Adrenal gland (tissue), 12 donors: ENCODE data around the gene MVB12B. TPM values are rescaled to one million over a fixed set of nuclear protein-coding genes. Genes with fewer than 3 reads are reported as not detected.

Experiments used
- DNase-seq, 7 donors: peaks; one replicate each; pipeline ENCODE4 v3.0.0-alpha.2; 2019 to 2020
- H3K27ac ChIP-seq, 5 donors: fragments of 200-600 bp; sonication (generic) in 4 of 5; 1 replicate in 3 of 5; 2 replicates in 2 of 5; pipeline versions ENCODE4 v1.5.1 to v1.8.0; 2016 to 2020; ENCODE audit warnings: mild to moderate bottlenecking in 1 of 5
- H3K27me3 ChIP-seq: fragments of 200-600 bp; 2 replicates; pipeline ENCODE4 v1.8.0; 2021
- H3K36me3 ChIP-seq, 2 donors: fragments of 200-600 bp; replicated peaks in 1 of 2; 1 replicate in 1 of 2; 2 replicates in 1 of 2; pipeline versions ENCODE4 v1.5.1 to v1.8.0; 2018 to 2022
- H3K4me1 ChIP-seq, 2 donors: fragments of 200-600 bp; replicated peaks in 1 of 2; 1 replicate in 1 of 2; 2 replicates in 1 of 2; pipeline versions ENCODE4 v1.5.1 to v1.8.0; 2018 to 2021
- H3K4me3 ChIP-seq, 4 donors: fragments of 200-600 bp; sonication (generic) in 3 of 4; one replicate each; pipeline ENCODE4 v1.5.1; 2016 to 2018
- H3K9me3 ChIP-seq, 3 donors: fragments of 200-600 bp; sonication (generic) in 1 of 3; replicated peaks in 1 of 3; 1 replicate in 2 of 3; 2 replicates in 1 of 3; pipeline versions ENCODE4 v1.5.1 to v1.8.0; 2016 to 2021
- POLR2A ChIP-seq, 2 donors: fragments of 450-650 bp; IDR thresholded peaks; one replicate each; pipeline ENCODE4 v1.6.1; 2017; ENCODE audit warnings: antibody characterized with exemption in 2 of 2, mild to moderate bottlenecking in 2 of 2, moderate library complexity in 1 of 2
- WGBS, 4 donors: extraction: QIAGEN DNeasy Blood & Tissue Kit in 2 of 4; methylation state at CpG; one replicate each; pipeline versions ENCODE4 v1.1.5 to v1.1.7; 2013 to 2017; 5-methylcytosine and 5-hydroxymethylcytosine counted together
- intact Hi-C, 2 donors: fragments of 100-400 bp; cut with DNase I; formaldehyde crosslinking; loops; one replicate each; pipeline versions ENCODE4 v1.14.1 to v1.15.0; 2022 to 2023
- polyA plus RNA-seq, 3 donors: library from polyadenylated mRNA; stranded (reverse); fragments of 200-250 nt in 2 of 3; fragments of 350-450 nt in 1 of 3; fragmentation: Illumina TruSeq in 1 of 3; extraction: RNeasy Lipid Tissue Mini Kit (QIAGEN cat#74804) in 1 of 3; gene quantifications; one replicate each; pipeline ENCODE4 v1.2.3, GENCODE V29; 2013 to 2014
- total RNA-seq, 9 donors: library from RNA; depleted of rRNA in 4 of 9; stranded (reverse); fragments of >200 nt in 4 of 9; fragments of 120-200 nt in 1 of 9; fragmentation: NEBNext Ultra II Directional in 1 of 9; extraction: Animal tissue kit (Norgen Biotek cat#: 25700) in 1 of 9; gene quantifications; one replicate each; pipeline versions ENCODE4 v1.1.0 to v1.2.4, GENCODE V29; 2013 to 2023
- TF ChIP-seq, protein P1 (sequence below), 6 experiments: fragments of 450-650 bp in 4 of 6; fragments of 200-600 bp in 2 of 6; sonication (generic) in 1 of 6; IDR thresholded peaks; 1 replicate in 5 of 6; 2 replicates in 1 of 6; pipeline versions ENCODE4 v1.5.1 to v1.8.0; 2016 to 2021; ENCODE audit warnings: antibody characterized with exemption in 6 of 6, mild to moderate bottlenecking in 2 of 6, moderate library complexity in 1 of 6
- donor health status: healthy with polysubstance abuse.
- donor health status: Bipolar disorder and iron deficiency.
- donor health status: DM: yes; HTN: yes; CAD: no.
- donor health status: DM: no; HTN: no; CAD: no.
- donor health status: DM: no; HTN: no; CAD: no.
- donor health status: DM: yes; HTN: yes; CAD: no.

Gene MVB12B
- total and polyA plus RNA-seq, 12 donors: 3.7 to 20.5 (median 12.8) TPM

DNA sequence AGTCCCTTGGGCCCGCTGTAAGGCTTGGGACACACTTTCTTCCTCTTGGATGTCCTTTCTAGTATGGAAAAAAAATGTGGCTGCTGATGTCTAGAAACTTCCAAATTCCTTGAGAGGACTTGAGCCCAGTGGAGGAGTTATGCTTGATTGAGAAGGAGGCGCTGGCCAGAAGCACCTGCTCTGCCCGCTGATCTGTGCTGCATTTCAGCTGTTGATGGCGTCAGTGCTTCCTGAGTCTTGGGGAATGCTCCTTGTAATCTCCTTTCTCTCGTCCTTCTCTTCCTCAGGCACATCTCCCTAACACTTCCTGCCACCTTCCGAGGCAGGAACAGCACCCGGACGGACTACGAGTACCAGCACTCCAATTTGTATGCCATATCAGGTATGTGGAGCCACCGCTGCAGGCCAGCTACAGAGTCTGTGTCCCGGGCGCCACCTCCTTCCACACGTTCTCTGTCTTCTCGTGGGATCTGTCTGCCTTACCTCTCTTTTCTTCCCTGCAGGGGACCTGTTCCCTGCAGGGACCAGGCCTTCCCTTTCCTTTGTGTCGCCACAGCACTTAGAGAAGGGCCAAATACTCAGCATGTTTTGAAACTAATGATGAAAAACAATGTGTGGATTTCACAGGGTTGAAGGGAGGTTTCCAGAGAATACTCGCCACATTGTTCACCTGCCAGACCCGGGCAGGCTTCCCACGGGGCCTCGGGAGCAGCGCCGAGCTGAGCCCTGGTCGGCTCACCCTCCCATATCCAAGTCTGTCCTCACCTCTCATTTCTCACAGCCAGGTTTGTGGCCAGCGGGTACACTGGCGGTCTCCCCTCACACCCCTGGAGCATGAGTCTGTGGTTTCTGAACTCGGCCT, 95.2 kb downstream of the MVB12B start:
- intact Hi-C loops: no loop called here
- TF ChIP-seq, protein P1, sequence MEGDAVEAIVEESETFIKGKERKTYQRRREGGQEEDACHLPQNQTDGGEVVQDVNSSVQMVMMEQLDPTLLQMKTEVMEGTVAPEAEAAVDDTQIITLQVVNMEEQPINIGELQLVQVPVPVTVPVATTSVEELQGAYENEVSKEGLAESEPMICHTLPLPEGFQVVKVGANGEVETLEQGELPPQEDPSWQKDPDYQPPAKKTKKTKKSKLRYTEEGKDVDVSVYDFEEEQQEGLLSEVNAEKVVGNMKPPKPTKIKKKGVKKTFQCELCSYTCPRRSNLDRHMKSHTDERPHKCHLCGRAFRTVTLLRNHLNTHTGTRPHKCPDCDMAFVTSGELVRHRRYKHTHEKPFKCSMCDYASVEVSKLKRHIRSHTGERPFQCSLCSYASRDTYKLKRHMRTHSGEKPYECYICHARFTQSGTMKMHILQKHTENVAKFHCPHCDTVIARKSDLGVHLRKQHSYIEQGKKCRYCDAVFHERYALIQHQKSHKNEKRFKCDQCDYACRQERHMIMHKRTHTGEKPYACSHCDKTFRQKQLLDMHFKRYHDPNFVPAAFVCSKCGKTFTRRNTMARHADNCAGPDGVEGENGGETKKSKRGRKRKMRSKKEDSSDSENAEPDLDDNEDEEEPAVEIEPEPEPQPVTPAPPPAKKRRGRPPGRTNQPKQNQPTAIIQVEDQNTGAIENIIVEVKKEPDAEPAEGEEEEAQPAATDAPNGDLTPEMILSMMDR (IDR thresholded peaks at IDR 0.05): no peak
- no peak for TF ChIP-seq POLR2A (IDR thresholded peaks at IDR 0.05)
- no peak overlapping the region for H3K27ac ChIP-seq
- H3K4me1 ChIP-seq: peaks cover 4 to 9% of the 10 kb centered on the region in 2 donors
- peak in 1 of 7 donors; percentile 45 for DNase-seq
- H3K36me3 ChIP-seq: no peaks in the 10 kb centered on the region
- no peak overlapping the region for H3K4me3 ChIP-seq
- 91 to 92% (median 92%) methylated on average over 25 of the region's 25 CpGs for WGBS, 4 donors
- H3K9me3 ChIP-seq: no peaks in the 10 kb centered on the region
- no peaks in the 10 kb centered on the region for H3K27me3 ChIP-seq

DNA sequence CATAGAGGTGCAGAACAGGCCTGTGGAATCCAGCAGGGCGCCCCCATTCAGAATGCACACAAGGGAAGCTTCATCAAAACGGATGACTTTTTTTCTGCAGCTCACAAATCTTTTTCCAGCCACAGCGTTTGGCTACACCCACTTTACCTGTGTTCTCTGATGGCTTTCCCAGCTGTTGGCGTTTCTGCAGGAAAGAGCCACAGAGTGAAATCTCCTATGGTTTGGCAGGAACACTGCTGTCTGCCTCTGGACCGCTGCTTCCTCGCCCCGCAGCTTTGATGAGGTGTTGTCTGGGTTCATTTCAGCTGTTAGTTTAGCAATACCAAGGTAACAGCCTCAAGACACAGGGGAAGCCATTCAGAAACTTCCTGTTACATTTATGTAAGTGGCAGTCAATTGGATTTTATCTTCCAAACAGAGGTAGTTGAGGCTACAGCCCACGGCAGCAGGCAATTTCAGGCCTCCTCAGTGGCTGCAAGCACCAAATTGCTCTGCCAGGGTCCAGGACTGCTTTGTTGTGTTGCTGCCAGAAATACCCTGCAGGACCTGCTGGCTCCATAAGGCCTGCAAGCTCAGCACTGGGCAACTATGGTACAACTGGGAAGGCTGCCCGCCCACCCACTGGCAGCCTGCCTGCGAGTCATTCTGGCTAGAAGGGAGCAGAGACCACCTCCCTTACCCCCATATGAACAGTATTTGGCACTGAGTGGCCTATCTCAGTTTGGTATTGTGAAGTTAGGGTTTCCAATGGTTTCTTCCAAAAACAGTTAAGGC, 96.7 kb downstream of the MVB12B start:
- 83 to 92% (median 90%) methylated on average over 9 to 10 of the region's 10 CpGs for WGBS, 4 donors
- no peaks in the 10 kb centered on the region for H3K9me3 ChIP-seq
- no peak for TF ChIP-seq POLR2A (IDR thresholded peaks at IDR 0.05)
- TF ChIP-seq, protein P1 (IDR thresholded peaks at IDR 0.05): no peak
- peak in 1 of 7 donors; percentile 51 for DNase-seq
- no peaks in the 10 kb centered on the region for H3K27me3 ChIP-seq
- H3K36me3 ChIP-seq: no peaks in the 10 kb centered on the region
- no peak overlapping the region for H3K4me3 ChIP-seq
- no peak overlapping the region for H3K27ac ChIP-seq
- intact Hi-C loops: no loop called here
- peaks cover 4 to 9% of the 10 kb centered on the region in 2 donors for H3K4me1 ChIP-seq

DNA sequence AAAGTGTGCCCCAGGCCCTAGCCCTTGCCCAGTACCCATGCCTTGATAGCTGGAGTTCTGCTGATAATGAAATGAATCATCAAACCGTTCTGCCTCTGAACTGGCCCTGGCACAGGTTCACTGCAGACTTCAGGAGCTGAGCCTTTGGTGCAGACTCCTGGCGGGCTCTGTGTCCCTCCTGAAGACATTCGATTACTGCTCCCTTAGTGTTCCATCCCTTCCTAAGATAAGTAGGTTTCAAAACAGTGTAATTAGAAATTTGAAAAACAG, 97.2 kb downstream of the MVB12B start:
- no peaks in the 10 kb centered on the region for H3K27me3 ChIP-seq
- peak in 5 of 7 donors; percentile 48 to 64 (median 56) for DNase-seq
- H3K4me1 ChIP-seq: peaks cover 4 to 9% of the 10 kb centered on the region in 2 donors
- no peak overlapping the region for H3K27ac ChIP-seq
- intact Hi-C loops: no loop called here
- WGBS, 4 donors: 43 to 70% (median 49%) methylated on average over 3 of the region's 3 CpGs
- no peaks in the 10 kb centered on the region for H3K36me3 ChIP-seq
- H3K4me3 ChIP-seq: no peak overlapping the region
- TF ChIP-seq, protein P1 (IDR thresholded peaks at IDR 0.05): no peak
- no peak for TF ChIP-seq POLR2A (IDR thresholded peaks at IDR 0.05)
- H3K9me3 ChIP-seq: no peaks in the 10 kb centered on the region

DNA sequence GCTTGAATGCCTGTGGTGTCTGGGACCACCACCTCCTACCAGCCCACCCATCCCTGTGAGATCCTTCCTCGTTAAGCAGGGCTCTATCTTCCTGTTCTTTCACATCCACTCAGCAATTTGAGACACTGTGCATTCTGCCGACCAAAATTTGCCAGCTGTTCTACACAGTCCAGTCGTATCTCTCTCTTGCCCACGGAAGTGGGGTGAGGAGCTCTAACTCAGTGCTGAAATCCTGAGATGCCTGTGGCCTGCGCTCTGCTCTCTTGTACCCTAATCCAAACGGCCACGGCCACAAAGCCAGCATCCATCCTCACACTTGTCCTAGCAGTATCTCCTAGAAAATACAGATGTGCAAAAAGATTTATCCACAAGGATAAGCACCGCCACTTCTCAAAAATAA, 97.9 kb downstream of the MVB12B start:
- H3K36me3 ChIP-seq: no peaks in the 10 kb centered on the region
- peaks cover 4 to 9% of the 10 kb centered on the region in 2 donors for H3K4me1 ChIP-seq
- intact Hi-C loops: no loop called here
- no peak overlapping the region for H3K27ac ChIP-seq
- H3K9me3 ChIP-seq: no peaks in the 10 kb centered on the region
- H3K4me3 ChIP-seq: no peak overlapping the region
- DNase-seq: peak in 1 of 7 donors; percentile 24
- WGBS, 4 donors: 84 to 92% (median 89%) methylated on average over 8 of the region's 8 CpGs
- no peaks in the 10 kb centered on the region for H3K27me3 ChIP-seq
- TF ChIP-seq, protein P1 (IDR thresholded peaks at IDR 0.05): no peak
- no peak for TF ChIP-seq POLR2A (IDR thresholded peaks at IDR 0.05)
